Articular chondrocyte of knee joint (primary cell): ENCODE measurements around the gene MPST. TPM values are rescaled to one million over a fixed set of nuclear protein-coding genes. Genes with fewer than 3 reads are reported as not detected.

Source experiments
- small RNA-seq: library from RNA; depleted of rRNA; stranded (forward); fragments of <200 nt; gene quantifications from one replicate; pipeline ENCODE3, GENCODE V24; 2012
- total RNA-seq: library from RNA; depleted of rRNA; stranded (reverse); fragments of >200 nt; gene quantifications from 2 replicates; pipeline ENCODE4 v1.2.3, GENCODE V29; 2012

MPST gene
- total RNA-seq, result 33.7 and 43.1 TPM in 2 replicates

GRCh38 chr22:37019309-37020191 lies at the start of gene MPST, which contains the start of gene TST:
Gene MPST, plus strand, starts transcription at chr22:37019742. Its CDS starts 95 bp downstream, at chr22:37019837.
Gene TST, minus strand, starts transcription at chr22:37019447. Its CDS starts 715 bp downstream, at chr22:37018732.

GRCh38 chr22:37051391-37052385 lies 32.1 kb downstream of the MPST start, which contains the start of gene KCTD17:
Gene KCTD17, plus strand, starts transcription at chr22:37051742. Its CDS starts 19 bp downstream, at chr22:37051761.

Small RNAs within 50 kb of the gene (small RNA-seq; reads per million reads assigned to genes)
- gene RF00019, result not detected

Other genes starting within 250 kb of the MPST start
- gene IFT27, start 243.6 kb upstream of the MPST start, total RNA-seq, result 16.1 and 16.5 TPM in 2 replicates
- gene PVALB, start 202.7 kb upstream of the MPST start, total RNA-seq, result not detected in 2 replicates
- gene NCF4, start 158.7 kb upstream of the MPST start, total RNA-seq, result not detected in 2 replicates
- under 0.01 TPM in 1 of 2 replicates, not detected in the other for gene CSF2RB, start 106.1 kb upstream of the MPST start, total RNA-seq
- gene TST, start 295 bp upstream of the MPST start, total RNA-seq, result 14.8 and 17.5 TPM in 2 replicates
- 18.8 and 19.3 TPM in 2 replicates for gene KCTD17, start 32.0 kb downstream of the MPST start, total RNA-seq
- gene TMPRSS6, start 90.0 kb downstream of the MPST start, total RNA-seq, result not detected in 2 replicates
- under 0.01 TPM in 1 of 2 replicates, not detected in the other for gene IL2RB, start 130.2 kb downstream of the MPST start, total RNA-seq
- 7.6 and 8.2 TPM in 2 replicates for gene C1QTNF6, start 168.5 kb downstream of the MPST start, total RNA-seq
- not detected in 2 replicates for gene SSTR3, start 192.7 kb downstream of the MPST start, total RNA-seq
- 3.9 and 5.4 TPM in 2 replicates for gene RAC2, start 224.5 kb downstream of the MPST start, total RNA-seq